ENCODE results near the gene ANKRD9.

Gene ANKRD9

GRCh38 chr14:102516531-102517391 is 7.2 kb upstream of the ANKRD9 start:
- peak overlapping the region; percentile 88 for H3K9ac ChIP-seq (ENCODE audit: low read depth, low read length)

GRCh38 chr14:102514987-102515733 is 5.6 kb upstream of the ANKRD9 start:
- Histone ChIP-seq H3K9me3 (replicated peaks; ENCODE audit: low read length) (no peaks in the 10 kb centered on the region), H3K36me3 (ENCODE audit: insufficient read depth, low read length) (no peaks in the 10 kb centered on the region), H3K4me1 (ENCODE audit: control insufficient read depth, insufficient read depth, low read length) (peaks cover 11% of the 10 kb centered on the region), H3K4me2 (ENCODE audit: low read length) (no peak overlapping the region), H3K27me3 (ENCODE audit: control insufficient read depth, insufficient read depth, low read length) (no peaks in the 10 kb centered on the region), H3K4me3 (ENCODE audit: low read length) (no peak overlapping the region), H3K9ac (ENCODE audit: low read depth, low read length) (no peak overlapping the region)

More at GRCh38 chr14:102516531-102517391, 7.2 kb upstream of the ANKRD9 start:
- no peaks in the 10 kb centered on the region for H3K36me3 ChIP-seq (ENCODE audit: insufficient read depth, low read length)
- H3K27me3 ChIP-seq (ENCODE audit: control insufficient read depth, insufficient read depth, low read length), result no peaks in the 10 kb centered on the region
- peaks cover 6% of the 10 kb centered on the region for H3K4me1 ChIP-seq (ENCODE audit: control insufficient read depth, insufficient read depth, low read length)
- H3K9me3 ChIP-seq (replicated peaks; ENCODE audit: low read length), result no peaks in the 10 kb centered on the region
- peak overlapping the region; percentile 86 for H3K4me3 ChIP-seq (ENCODE audit: low read length)
- peak overlapping the region; percentile 100 for H3K4me2 ChIP-seq (ENCODE audit: low read length)

GRCh38 chr14:102513899-102514772 is 4.6 kb upstream of the ANKRD9 start:
- Histone ChIP-seq H3K9ac (ENCODE audit: low read depth, low read length) (no peak overlapping the region), H3K4me1 (ENCODE audit: control insufficient read depth, insufficient read depth, low read length) (peaks cover 13% of the 10 kb centered on the region), H3K4me2 (ENCODE audit: low read length) (no peak overlapping the region), H3K9me3 (replicated peaks; ENCODE audit: low read length) (no peaks in the 10 kb centered on the region), H3K4me3 (ENCODE audit: low read length) (no peak overlapping the region), H3K36me3 (ENCODE audit: insufficient read depth, low read length) (no peaks in the 10 kb centered on the region), H3K27me3 (ENCODE audit: control insufficient read depth, insufficient read depth, low read length) (no peaks in the 10 kb centered on the region)

- no peak overlapping the region for H3K4me3 ChIP-seq (ENCODE audit: low read length)
- H3K4me1 ChIP-seq (ENCODE audit: control insufficient read depth, insufficient read depth, low read length), result peaks cover 18% of the 10 kb centered on the region
- no peaks in the 10 kb centered on the region for H3K36me3 ChIP-seq (ENCODE audit: insufficient read depth, low read length)
- H3K9me3 ChIP-seq (replicated peaks; ENCODE audit: low read length), result no peaks in the 10 kb centered on the region
- no peak overlapping the region for H3K4me2 ChIP-seq (ENCODE audit: low read length)
- H3K9ac ChIP-seq (ENCODE audit: low read depth, low read length), result no peak overlapping the region
- no peaks in the 10 kb centered on the region for H3K27me3 ChIP-seq (ENCODE audit: control insufficient read depth, insufficient read depth, low read length)
These were observed 3.3 kb upstream of the ANKRD9 start for GRCh38 chr14:102512793-102513300.

- no peak overlapping the region for H3K4me3 ChIP-seq (ENCODE audit: low read length)
- no peak overlapping the region for H3K9ac ChIP-seq (ENCODE audit: low read depth, low read length)
- no peaks in the 10 kb centered on the region for H3K9me3 ChIP-seq (replicated peaks; ENCODE audit: low read length)
- H3K4me1 ChIP-seq (ENCODE audit: control insufficient read depth, insufficient read depth, low read length), result peaks cover 16% of the 10 kb centered on the region
- H3K27me3 ChIP-seq (ENCODE audit: control insufficient read depth, insufficient read depth, low read length), result no peaks in the 10 kb centered on the region
- no peak overlapping the region for H3K4me2 ChIP-seq (ENCODE audit: low read length)
- no peaks in the 10 kb centered on the region for H3K36me3 ChIP-seq (ENCODE audit: insufficient read depth, low read length)
These were observed 2.0 kb upstream of the ANKRD9 start for GRCh38 chr14:102511538-102511937.

GRCh38 chr14:102510616-102511520 is 1.3 kb upstream of the ANKRD9 start:
- Histone ChIP-seq H3K4me2 (ENCODE audit: low read length) (peak overlapping the region; percentile 99), H3K4me1 (ENCODE audit: control insufficient read depth, insufficient read depth, low read length) (peaks cover 12% of the 10 kb centered on the region), H3K27me3 (ENCODE audit: control insufficient read depth, insufficient read depth, low read length) (no peaks in the 10 kb centered on the region), H3K4me3 (ENCODE audit: low read length) (peak overlapping the region; percentile 96), H3K36me3 (ENCODE audit: insufficient read depth, low read length) (no peaks in the 10 kb centered on the region), H3K9ac (ENCODE audit: low read depth, low read length) (no peak overlapping the region), H3K9me3 (replicated peaks; ENCODE audit: low read length) (no peaks in the 10 kb centered on the region)

GRCh38 chr14:102508774-102509745 is 516 bp downstream of the ANKRD9 start:
- Histone ChIP-seq H3K9ac (ENCODE audit: low read depth, low read length) (peak overlapping the region; percentile 85), H3K4me2 (ENCODE audit: low read length) (peak overlapping the region; percentile 85), H3K9me3 (replicated peaks; ENCODE audit: low read length) (no peaks in the 10 kb centered on the region), H3K36me3 (ENCODE audit: insufficient read depth, low read length) (no peaks in the 10 kb centered on the region), H3K4me1 (ENCODE audit: control insufficient read depth, insufficient read depth, low read length) (peaks cover 12% of the 10 kb centered on the region), H3K27me3 (ENCODE audit: control insufficient read depth, insufficient read depth, low read length) (no peaks in the 10 kb centered on the region), H3K4me3 (ENCODE audit: low read length) (peak overlapping the region; percentile 72)

GRCh38 chr14:102508410-102508773 is 1.2 kb downstream of the ANKRD9 start:
- Histone ChIP-seq H3K9ac (ENCODE audit: low read depth, low read length) (peak overlapping the region; percentile 85), H3K36me3 (ENCODE audit: insufficient read depth, low read length) (no peaks in the 10 kb centered on the region), H3K4me2 (ENCODE audit: low read length) (peak overlapping the region; percentile 85), H3K4me1 (ENCODE audit: control insufficient read depth, insufficient read depth, low read length) (peaks cover 16% of the 10 kb centered on the region), H3K27me3 (ENCODE audit: control insufficient read depth, insufficient read depth, low read length) (no peaks in the 10 kb centered on the region), H3K9me3 (replicated peaks; ENCODE audit: low read length) (no peaks in the 10 kb centered on the region), H3K4me3 (ENCODE audit: low read length) (peak overlapping the region; percentile 72)

- Histone ChIP-seq H3K4me2 (ENCODE audit: low read length) (no peak overlapping the region), H3K27me3 (ENCODE audit: control insufficient read depth, insufficient read depth, low read length) (no peaks in the 10 kb centered on the region), H3K4me1 (ENCODE audit: control insufficient read depth, insufficient read depth, low read length) (peaks cover 16% of the 10 kb centered on the region), H3K4me3 (ENCODE audit: low read length) (no peak overlapping the region), H3K9me3 (replicated peaks; ENCODE audit: low read length) (no peaks in the 10 kb centered on the region), H3K36me3 (ENCODE audit: insufficient read depth, low read length) (no peaks in the 10 kb centered on the region), H3K9ac (ENCODE audit: low read depth, low read length) (no peak overlapping the region)
These were observed 1.7 kb downstream of the ANKRD9 start for GRCh38 chr14:102507857-102508312.
